ENCODE measurements around the gene RNF130. TPM values are rescaled to one million over a fixed set of nuclear protein-coding genes. Genes with fewer than 3 reads are reported as not detected.

The RNF130 gene
- total RNA-seq, 1 donor: 21.7 TPM

- DNase-seq (ENCODE audit: low read depth): no peak
- no peak for TF ChIP-seq CTCF (IDR thresholded peaks at IDR 0.05; ENCODE audit: insufficient read depth, low read length)
- H3K4me3 ChIP-seq (ENCODE audit: low read depth, low read length): no peak overlapping the region
Observed at GRCh38 chr5:179926657-179927056, 144.9 kb downstream of the RNF130 start.

- no peak overlapping the region for H3K4me3 ChIP-seq (ENCODE audit: low read depth, low read length)
- TF ChIP-seq CTCF (IDR thresholded peaks at IDR 0.05; ENCODE audit: insufficient read depth, low read length): no peak
- DNase-seq (ENCODE audit: low read depth): no peak
Observed at GRCh38 chr5:179923436-179923835, 148.1 kb downstream of the RNF130 start.

- DNase-seq (ENCODE audit: low read depth): no peak
- TF ChIP-seq CTCF (IDR thresholded peaks at IDR 0.05; ENCODE audit: insufficient read depth, low read length): no peak
- H3K4me3 ChIP-seq (ENCODE audit: low read depth, low read length): no peak overlapping the region
Observed at GRCh38 chr5:179920175-179920574, 151.4 kb downstream of the RNF130 start.

- TF ChIP-seq CTCF (IDR thresholded peaks at IDR 0.05; ENCODE audit: insufficient read depth, low read length): no peak
- DNase-seq (ENCODE audit: low read depth): no peak
- no peak overlapping the region for H3K4me3 ChIP-seq (ENCODE audit: low read depth, low read length)
Observed at GRCh38 chr5:179919487-179920060, 152.0 kb downstream of the RNF130 start.

GRCh38 chr5:179918742-179919486 is 152.6 kb downstream of the RNF130 start:
- no peak for DNase-seq (ENCODE audit: low read depth)
- no peak overlapping the region for H3K4me3 ChIP-seq (ENCODE audit: low read depth, low read length)
- TF ChIP-seq CTCF (IDR thresholded peaks at IDR 0.05; ENCODE audit: insufficient read depth, low read length): no peak

- no peak overlapping the region for H3K4me3 ChIP-seq (ENCODE audit: low read depth, low read length)
- TF ChIP-seq CTCF (IDR thresholded peaks at IDR 0.05; ENCODE audit: insufficient read depth, low read length): no peak
- no peak for DNase-seq (ENCODE audit: low read depth)
Observed at GRCh38 chr5:179916523-179916922, 155.0 kb downstream of the RNF130 start.
